HCT116 (cell line): ENCODE measurements around the gene EPHB2. TPM values are rescaled to one million over a fixed set of nuclear protein-coding genes. Genes with fewer than 3 reads are reported as not detected.

ENCODE experiments used
- ATAC-seq: fragments of 200-7000 bp; cut with Tn5 transposase; 2 replicates; pipeline ENCODE4 v1.9.1; 2020; ENCODE audit warnings: mild to moderate bottlenecking, moderate library complexity
- BruUV-seq: library from RNA; stranded (reverse); fragments of 400-500 nt; replicated peaks from 2 replicates; lab custom pipeline; 2021; lab: Mats Ljungman, UMichigan
- CTCF ChIA-PET: fragments of 300-600 bp; sonication (Branson Sonifier 250); formaldehyde crosslinking; loops from one replicate; lab custom pipeline; 2021; ENCODE audit warnings: antibody characterized with exemption; lab: Charles Lee
- POLR2A ChIA-PET: fragments of 300-600, 350-600 bp; sonication (Branson Sonifier 250); formaldehyde crosslinking; loops from one replicate; lab custom pipeline; 2021; ENCODE audit warnings: antibody characterized with exemption; lab: Charles Lee
- RAD21 ChIA-PET, 2 experiments: fragments of 300-600 bp; sonication (Branson Sonifier 250); formaldehyde crosslinking; loops; one replicate each; lab custom pipeline; 2023; ENCODE audit warnings: low total read pairs in 2 of 2; ENCODE audit not compliant: uncharacterized antibody in 2 of 2, unreplicated experiment in 2 of 2, low non-redundant PET in 1 of 2; lab: Charles Lee
- DNase-seq: peaks from one replicate; pipeline ENCODE4 v3.0.0-alpha.2; 2010; ENCODE audit warnings: low read depth, low spot score
- H2AFZ ChIP-seq: fragments of 200-600 bp; shearing (Covaris generic), sonication (generic); 2 replicates; pipeline ENCODE4 v1.6.1; 2017; ENCODE audit warnings: low read depth, mixed run types, mixed read lengths, antibody characterized with exemption, low read length; ENCODE audit not compliant: poor library complexity, severe bottlenecking
- H3K27ac ChIP-seq: 2 replicates; pipeline ENCODE4 v1.5.1; 2012; ENCODE audit warnings: low read depth, low read length
- H3K27me3 ChIP-seq: fragments of 200-600 bp; sonication (generic); 2 replicates; pipeline ENCODE4 v1.6.1; 2016; ENCODE audit warnings: mixed run types, low read length, mixed read lengths; ENCODE audit not compliant: insufficient read depth
- H3K36me3 ChIP-seq, 2 experiments: fragments of 200-500 bp in 1 of 2; fragments of 200-600 bp in 1 of 2; sonication (Bioruptor generic) in 1 of 2; sonication (generic) in 1 of 2; 2 replicates each; pipeline versions ENCODE4 v1.5.1 to v1.6.1; 2014 to 2016; ENCODE audit warnings: low read length in 2 of 2, inconsistent platforms in 1 of 2, mixed read lengths in 1 of 2, mixed run types in 1 of 2; ENCODE audit not compliant: insufficient read depth in 2 of 2, control insufficient read depth in 1 of 2
- H3K4me1 ChIP-seq, 2 experiments: fragments of 200-600 bp in 1 of 2; sonication (generic) in 1 of 2; 2 replicates each; pipeline versions ENCODE4 v1.5.1 to v1.6.1; 2012 to 2017; ENCODE audit warnings: low read length in 2 of 2, inconsistent platforms in 1 of 2, mild to moderate bottlenecking in 1 of 2, mixed read lengths in 1 of 2, mixed run types in 1 of 2, moderate library complexity in 1 of 2; ENCODE audit not compliant: insufficient read depth in 2 of 2, control insufficient read depth in 1 of 2
- H3K4me2 ChIP-seq: fragments of 200-600 bp; sonication (generic); 2 replicates; pipeline ENCODE4 v1.6.1; 2017; ENCODE audit warnings: mixed run types, low read length, mixed read lengths
- H3K4me3 ChIP-seq, 2 experiments: fragments of 200-600 bp in 1 of 2; sonication (generic) in 1 of 2; replicated peaks in 1 of 2; 2 replicates each; pipeline ENCODE4 v1.5.1; 2011 to 2016; ENCODE audit warnings: low read length in 2 of 2, control low read depth in 1 of 2, low read depth in 1 of 2, mild to moderate bottlenecking in 1 of 2, mixed read lengths in 1 of 2, mixed run types in 1 of 2
- H3K79me2 ChIP-seq: fragments of 200-600 bp; sonication (generic); 2 replicates; pipeline ENCODE4 v1.6.1; 2017; ENCODE audit warnings: mild to moderate bottlenecking, mixed run types, low read length, moderate library complexity, mixed read lengths; ENCODE audit not compliant: insufficient read depth
- H3K9ac ChIP-seq: fragments of 200-600 bp; sonication (generic); 2 replicates; pipeline ENCODE4 v1.6.1; 2016; ENCODE audit warnings: low read length, mixed read lengths
- H3K9me2 ChIP-seq: fragments of 200-600 bp; sonication (generic), shearing (Covaris generic); 2 replicates; pipeline ENCODE4 v1.6.1; 2017; ENCODE audit warnings: mixed run types, mild to moderate bottlenecking, moderate library complexity; ENCODE audit not compliant: insufficient read depth
- H3K9me3 ChIP-seq, 2 experiments: fragments of 200-500 bp in 1 of 2; fragments of 200-600 bp in 1 of 2; sonication (Bioruptor generic) in 1 of 2; sonication (generic) in 1 of 2; 2 replicates each; pipeline ENCODE4 v1.6.1; 2014 to 2017; ENCODE audit warnings: low read length in 2 of 2, mixed read lengths in 2 of 2, inconsistent platforms in 1 of 2, low read depth in 1 of 2, mild to moderate bottlenecking in 1 of 2, mixed run types in 1 of 2, moderate library complexity in 1 of 2; ENCODE audit not compliant: control insufficient read depth in 1 of 2, insufficient read depth in 1 of 2
- H4K20me1 ChIP-seq: fragments of 200-600 bp; sonication (generic), shearing (Covaris generic); 2 replicates; pipeline ENCODE4 v1.6.1; 2017; ENCODE audit warnings: mixed run types, mild to moderate bottlenecking, moderate library complexity; ENCODE audit not compliant: insufficient read depth
- CBX3 ChIP-seq: IDR thresholded peaks from 2 replicates; pipeline ENCODE4 v1.6.1; 2012; ENCODE audit warnings: low read depth
- CEBPB ChIP-seq: IDR thresholded peaks from 2 replicates; pipeline ENCODE4 v1.6.1; 2012; ENCODE audit warnings: low read depth
- EGR1 ChIP-seq: IDR thresholded peaks from 2 replicates; pipeline ENCODE4 v1.6.1; 2012; ENCODE audit warnings: low read depth
- FOSL1 ChIP-seq: IDR thresholded peaks from 2 replicates; pipeline ENCODE4 v1.6.1; 2012; ENCODE audit warnings: low read depth
- RAD21 ChIP-seq: IDR thresholded peaks from 2 replicates; pipeline ENCODE4 v1.6.1; 2012; ENCODE audit warnings: low read depth, mild to moderate bottlenecking
- intact Hi-C: fragments of 100-400 bp; cut with micrococcal nuclease; formaldehyde crosslinking; loops from 2 replicates; pipeline ENCODE4 v1.10.0; 2022
- total RNA-seq: library from RNA; stranded (reverse); gene quantifications from one replicate; pipeline ENCODE4 v1.2.1, GENCODE V29; 2021; ENCODE audit not compliant: unreplicated experiment
- TF ChIP-seq, protein P1 (sequence below), 3 experiments: fragments of 200-600 bp in 1 of 3; sonication (generic) in 1 of 3; IDR thresholded peaks in 2 of 3; conservative IDR thresholded peaks in 1 of 3; 2 replicates each; pipeline ENCODE4 v1.5.1; 2012 to 2017; ENCODE audit warnings: low read depth in 2 of 3, low read length in 2 of 3, antibody characterized with exemption in 1 of 3, borderline replicate concordance in 1 of 3, control low read depth in 1 of 3, mild to moderate bottlenecking in 1 of 3, mixed read lengths in 1 of 3, mixed run types in 1 of 3, moderate library complexity in 1 of 3; ENCODE audit not compliant: insufficient read depth in 1 of 3

The EPHB2 gene
- total RNA-seq, 1 experiment from 2014 or later = 19.5 TPM

DNA sequence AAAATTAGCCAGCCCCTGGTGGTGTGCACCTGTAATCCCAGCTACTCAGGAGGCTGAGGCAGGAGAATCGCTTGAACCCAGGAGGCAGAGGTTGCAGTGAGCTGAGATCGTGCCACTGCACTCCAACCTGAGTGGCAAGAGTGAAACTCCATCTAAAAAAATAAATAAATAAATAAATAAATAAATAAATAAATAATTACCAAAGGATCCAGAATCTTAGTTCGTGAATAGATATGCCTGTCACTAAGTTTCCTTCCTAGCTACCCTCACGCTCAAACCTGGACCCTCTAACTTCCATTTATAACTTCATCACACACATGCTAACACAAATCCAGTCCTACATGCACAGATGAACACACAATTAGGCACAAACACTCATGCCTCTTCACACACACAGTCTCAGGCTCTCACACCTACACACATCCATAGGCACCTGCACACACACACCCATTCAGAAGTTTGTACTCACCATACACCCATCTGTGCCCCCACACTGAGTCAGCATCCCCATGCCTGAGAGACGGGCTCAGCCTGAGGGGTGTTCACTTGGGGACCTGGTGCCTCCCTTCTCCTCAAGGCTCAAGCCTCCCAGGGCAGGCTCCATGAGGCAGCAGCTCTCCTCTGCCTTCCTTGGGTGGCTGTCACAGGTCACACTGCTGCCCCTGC lies 200.5 kb downstream of the EPHB2 start:
- H3K27ac ChIP-seq = no peak overlapping the region
- TF ChIP-seq CBX3 = no peak
- no peak for TF ChIP-seq CEBPB
- TF ChIP-seq EGR1 = no peak
- no peaks in the 10 kb centered on the region for H3K79me2 ChIP-seq
- no peaks in the 10 kb centered on the region for H4K20me1 ChIP-seq
- ChIA-PET POLR2A (no interaction called here), CTCF (no interaction called here), RAD21 (no interaction called here)
- BruUV-seq = no TSS peak
- no peak overlapping the region for H3K4me2 ChIP-seq
- H3K9ac ChIP-seq = no peak overlapping the region
- H3K4me1 ChIP-seq = no peaks in the 10 kb centered on the region
- H3K4me3 ChIP-seq = no peak overlapping the region
- intact Hi-C loops = no loop called here
- H3K27me3 ChIP-seq = no peaks in the 10 kb centered on the region
- no peak overlapping the region for H2AFZ ChIP-seq
- H3K36me3 ChIP-seq = no peaks in the 10 kb centered on the region
- DNase-seq (no peak), ATAC-seq (no peak)
- no peaks in the 10 kb centered on the region for H3K9me2 ChIP-seq
- no peaks in the 10 kb centered on the region for H3K9me3 ChIP-seq

DNA sequence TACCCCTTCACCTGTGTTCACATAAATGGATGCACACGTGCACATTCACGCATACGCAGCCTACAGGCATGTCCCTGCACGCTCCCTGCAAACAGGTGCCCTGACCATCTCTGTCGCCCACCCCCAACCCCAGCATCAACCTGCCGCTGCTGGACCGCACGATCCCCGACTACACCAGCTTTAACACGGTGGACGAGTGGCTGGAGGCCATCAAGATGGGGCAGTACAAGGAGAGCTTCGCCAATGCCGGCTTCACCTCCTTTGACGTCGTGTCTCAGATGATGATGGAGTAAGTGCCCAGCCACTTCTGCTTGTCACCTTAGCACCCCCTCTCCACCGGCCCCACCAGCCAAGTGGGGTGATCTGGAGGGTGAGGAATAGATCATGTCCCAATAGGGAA lies 201.7 kb downstream of the EPHB2 start:
- ChIA-PET CTCF (no interaction called here), RAD21 (no interaction called here), POLR2A (no interaction called here)
- no peaks in the 10 kb centered on the region for H3K9me3 ChIP-seq
- H3K36me3 ChIP-seq = no peaks in the 10 kb centered on the region
- TF ChIP-seq RAD21 (no peak), FOSL1 (no peak)
- TF ChIP-seq, protein P1, sequence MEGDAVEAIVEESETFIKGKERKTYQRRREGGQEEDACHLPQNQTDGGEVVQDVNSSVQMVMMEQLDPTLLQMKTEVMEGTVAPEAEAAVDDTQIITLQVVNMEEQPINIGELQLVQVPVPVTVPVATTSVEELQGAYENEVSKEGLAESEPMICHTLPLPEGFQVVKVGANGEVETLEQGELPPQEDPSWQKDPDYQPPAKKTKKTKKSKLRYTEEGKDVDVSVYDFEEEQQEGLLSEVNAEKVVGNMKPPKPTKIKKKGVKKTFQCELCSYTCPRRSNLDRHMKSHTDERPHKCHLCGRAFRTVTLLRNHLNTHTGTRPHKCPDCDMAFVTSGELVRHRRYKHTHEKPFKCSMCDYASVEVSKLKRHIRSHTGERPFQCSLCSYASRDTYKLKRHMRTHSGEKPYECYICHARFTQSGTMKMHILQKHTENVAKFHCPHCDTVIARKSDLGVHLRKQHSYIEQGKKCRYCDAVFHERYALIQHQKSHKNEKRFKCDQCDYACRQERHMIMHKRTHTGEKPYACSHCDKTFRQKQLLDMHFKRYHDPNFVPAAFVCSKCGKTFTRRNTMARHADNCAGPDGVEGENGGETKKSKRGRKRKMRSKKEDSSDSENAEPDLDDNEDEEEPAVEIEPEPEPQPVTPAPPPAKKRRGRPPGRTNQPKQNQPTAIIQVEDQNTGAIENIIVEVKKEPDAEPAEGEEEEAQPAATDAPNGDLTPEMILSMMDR (IDR thresholded peaks at IDR 0.05 in 2 of 3, conservative IDR thresholded peaks at IDR 0.05 in 1 of 3; ENCODE audit: borderline replicate concordance in 1 of 3, insufficient read depth in 1 of 3, low read depth in 2 of 3, low read length in 2 of 3) = no peak
- no TSS peak for BruUV-seq
- no peak for DNase-seq
- no peak overlapping the region for H2AFZ ChIP-seq
- no peak overlapping the region for H3K4me2 ChIP-seq
- no peaks in the 10 kb centered on the region for H3K79me2 ChIP-seq
- no peaks in the 10 kb centered on the region for H3K4me1 ChIP-seq
- H3K9ac ChIP-seq = no peak overlapping the region
- H4K20me1 ChIP-seq = no peaks in the 10 kb centered on the region
- intact Hi-C loops = no loop called here
- H3K27me3 ChIP-seq = no peaks in the 10 kb centered on the region
- ATAC-seq = no peak
- no peak overlapping the region for H3K27ac ChIP-seq
- H3K4me3 ChIP-seq = no peak overlapping the region
- H3K9me2 ChIP-seq = no peaks in the 10 kb centered on the region
